Measurements from ENCODE around the gene HYLS1.

DNA sequence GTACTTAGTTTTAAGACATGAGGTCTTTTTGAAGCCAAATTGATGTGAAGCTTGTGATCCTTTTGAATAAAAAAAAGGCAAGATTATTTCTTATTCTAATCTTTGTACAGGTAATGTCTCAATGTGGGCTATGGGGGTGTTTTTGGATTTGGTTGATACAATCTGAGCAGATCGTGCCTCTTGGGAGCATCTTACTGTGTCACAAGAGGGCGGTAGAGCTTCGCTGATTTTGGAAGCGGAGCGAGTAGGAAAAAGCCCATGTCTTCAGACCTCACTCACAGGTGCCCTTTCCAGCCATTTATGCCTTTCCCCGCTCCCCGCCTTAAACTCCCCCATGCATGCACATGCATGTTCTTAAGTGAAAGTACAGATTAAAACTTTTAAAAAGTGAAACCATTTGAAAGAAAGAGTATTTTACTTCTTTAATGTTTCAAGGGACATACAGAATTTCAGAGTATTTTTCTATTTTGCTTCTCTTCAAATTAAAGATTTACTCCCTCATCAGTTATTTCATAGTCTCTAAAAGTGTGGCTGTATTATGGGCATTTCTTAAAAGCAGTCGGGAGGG lies 35.6 kb downstream of the HYLS1 start:
- TF ChIP-seq, protein P1, sequence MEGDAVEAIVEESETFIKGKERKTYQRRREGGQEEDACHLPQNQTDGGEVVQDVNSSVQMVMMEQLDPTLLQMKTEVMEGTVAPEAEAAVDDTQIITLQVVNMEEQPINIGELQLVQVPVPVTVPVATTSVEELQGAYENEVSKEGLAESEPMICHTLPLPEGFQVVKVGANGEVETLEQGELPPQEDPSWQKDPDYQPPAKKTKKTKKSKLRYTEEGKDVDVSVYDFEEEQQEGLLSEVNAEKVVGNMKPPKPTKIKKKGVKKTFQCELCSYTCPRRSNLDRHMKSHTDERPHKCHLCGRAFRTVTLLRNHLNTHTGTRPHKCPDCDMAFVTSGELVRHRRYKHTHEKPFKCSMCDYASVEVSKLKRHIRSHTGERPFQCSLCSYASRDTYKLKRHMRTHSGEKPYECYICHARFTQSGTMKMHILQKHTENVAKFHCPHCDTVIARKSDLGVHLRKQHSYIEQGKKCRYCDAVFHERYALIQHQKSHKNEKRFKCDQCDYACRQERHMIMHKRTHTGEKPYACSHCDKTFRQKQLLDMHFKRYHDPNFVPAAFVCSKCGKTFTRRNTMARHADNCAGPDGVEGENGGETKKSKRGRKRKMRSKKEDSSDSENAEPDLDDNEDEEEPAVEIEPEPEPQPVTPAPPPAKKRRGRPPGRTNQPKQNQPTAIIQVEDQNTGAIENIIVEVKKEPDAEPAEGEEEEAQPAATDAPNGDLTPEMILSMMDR (conservative IDR thresholded peaks at IDR 0.05 in 1 of 2, IDR thresholded peaks at IDR 0.05 in 1 of 2; ENCODE audit: extremely low read depth in 1 of 2, insufficient read depth in 1 of 2, low read depth in 1 of 2, low read length in 2 of 2), result peak; percentile 88 to 93
- no peak for TF ChIP-seq EZH2 (IDR thresholded peaks at IDR 0.05; ENCODE audit: borderline replicate concordance, low read length)

Data from mammary epithelial cell (primary cell).